Prostate gland (tissue), 2 donors: Measurements from ENCODE around the gene SRGAP2C.
"Not testable (repeated sequence)": the region's sequence is repeated elsewhere in the genome, so short reads cannot be mapped to it uniquely, and the experiment has no call there.

Source experiments
- POLR2A ChIP-seq: fragments of 450-650 bp; IDR thresholded peaks from one replicate; pipeline ENCODE4 v1.6.1; 2016; ENCODE audit warnings: antibody characterized with exemption, mild to moderate bottlenecking
- TF ChIP-seq, protein P1 (sequence below), 4 experiments: fragments of 200-600 bp in 2 of 4; fragments of 450-650 bp in 2 of 4; sonication (generic) in 2 of 4; IDR thresholded peaks; 1 replicate in 3 of 4; 2 replicates in 1 of 4; pipeline ENCODE4 v1.5.1; 2016 to 2019; ENCODE audit warnings: antibody characterized with exemption in 4 of 4, mild to moderate bottlenecking in 2 of 4, moderate library complexity in 2 of 4

GRCh38 chr1:121263789-121264244 lies 79.0 kb downstream of the SRGAP2C start:
- TF ChIP-seq POLR2A = not testable (repeated sequence)
- TF ChIP-seq, protein P1, sequence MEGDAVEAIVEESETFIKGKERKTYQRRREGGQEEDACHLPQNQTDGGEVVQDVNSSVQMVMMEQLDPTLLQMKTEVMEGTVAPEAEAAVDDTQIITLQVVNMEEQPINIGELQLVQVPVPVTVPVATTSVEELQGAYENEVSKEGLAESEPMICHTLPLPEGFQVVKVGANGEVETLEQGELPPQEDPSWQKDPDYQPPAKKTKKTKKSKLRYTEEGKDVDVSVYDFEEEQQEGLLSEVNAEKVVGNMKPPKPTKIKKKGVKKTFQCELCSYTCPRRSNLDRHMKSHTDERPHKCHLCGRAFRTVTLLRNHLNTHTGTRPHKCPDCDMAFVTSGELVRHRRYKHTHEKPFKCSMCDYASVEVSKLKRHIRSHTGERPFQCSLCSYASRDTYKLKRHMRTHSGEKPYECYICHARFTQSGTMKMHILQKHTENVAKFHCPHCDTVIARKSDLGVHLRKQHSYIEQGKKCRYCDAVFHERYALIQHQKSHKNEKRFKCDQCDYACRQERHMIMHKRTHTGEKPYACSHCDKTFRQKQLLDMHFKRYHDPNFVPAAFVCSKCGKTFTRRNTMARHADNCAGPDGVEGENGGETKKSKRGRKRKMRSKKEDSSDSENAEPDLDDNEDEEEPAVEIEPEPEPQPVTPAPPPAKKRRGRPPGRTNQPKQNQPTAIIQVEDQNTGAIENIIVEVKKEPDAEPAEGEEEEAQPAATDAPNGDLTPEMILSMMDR (IDR thresholded peaks at IDR 0.05) = not testable (repeated sequence)
